ENCODE data around the gene PIAS4. TPM values are rescaled to one million over a fixed set of nuclear protein-coding genes. Genes with fewer than 3 reads are reported as not detected.

The PIAS4 gene
- total and polyA plus RNA-seq, 2 of the 13 experiments (the other 11 are each of a cell fraction or from before 2014, with no cell fraction given), result 9.0 to 20.1 TPM

GRCh38 chr19:3985643-3986259 lies 21.8 kb upstream of the PIAS4 start (continued):
- 0 out of 2 replicates have a peak, but pooled peaks have one; percentile 7 for TF ChIP-seq MTERF4 (CRISPR knock-in tag; IDR thresholded peaks at IDR 0.05)
- TF ChIP-seq, protein P1, sequence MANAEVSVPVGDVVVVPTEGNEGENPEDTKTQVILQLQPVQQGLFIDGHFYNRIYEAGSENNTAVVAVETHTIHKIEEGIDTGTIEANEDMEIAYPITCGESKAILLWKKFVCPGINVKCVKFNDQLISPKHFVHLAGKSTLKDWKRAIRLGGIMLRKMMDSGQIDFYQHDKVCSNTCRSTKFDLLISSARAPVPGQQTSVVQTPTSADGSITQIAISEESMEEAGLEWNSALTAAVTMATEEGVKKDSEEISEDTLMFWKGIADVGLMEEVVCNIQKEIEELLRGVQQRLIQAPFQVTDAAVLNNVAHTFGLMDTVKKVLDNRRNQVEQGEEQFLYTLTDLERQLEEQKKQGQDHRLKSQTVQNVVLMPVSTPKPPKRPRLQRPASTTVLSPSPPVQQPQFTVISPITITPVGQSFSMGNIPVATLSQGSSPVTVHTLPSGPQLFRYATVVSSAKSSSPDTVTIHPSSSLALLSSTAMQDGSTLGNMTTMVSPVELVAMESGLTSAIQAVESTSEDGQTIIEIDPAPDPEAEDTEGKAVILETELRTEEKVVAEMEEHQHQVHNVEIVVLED (CRISPR knock-in tag; IDR thresholded peaks at IDR 0.05; ENCODE audit: borderline replicate concordance), result peak; percentile 8; the same call in 1 of the 2 replicates
- TF ChIP-seq, protein P2, sequence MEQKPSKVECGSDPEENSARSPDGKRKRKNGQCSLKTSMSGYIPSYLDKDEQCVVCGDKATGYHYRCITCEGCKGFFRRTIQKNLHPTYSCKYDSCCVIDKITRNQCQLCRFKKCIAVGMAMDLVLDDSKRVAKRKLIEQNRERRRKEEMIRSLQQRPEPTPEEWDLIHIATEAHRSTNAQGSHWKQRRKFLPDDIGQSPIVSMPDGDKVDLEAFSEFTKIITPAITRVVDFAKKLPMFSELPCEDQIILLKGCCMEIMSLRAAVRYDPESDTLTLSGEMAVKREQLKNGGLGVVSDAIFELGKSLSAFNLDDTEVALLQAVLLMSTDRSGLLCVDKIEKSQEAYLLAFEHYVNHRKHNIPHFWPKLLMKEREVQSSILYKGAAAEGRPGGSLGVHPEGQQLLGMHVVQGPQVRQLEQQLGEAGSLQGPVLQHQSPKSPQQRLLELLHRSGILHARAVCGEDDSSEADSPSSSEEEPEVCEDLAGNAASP (CRISPR knock-in tag; IDR thresholded peaks at IDR 0.05; ENCODE audit: borderline replicate concordance), result no peak
- TF ChIP-seq, protein P3, sequence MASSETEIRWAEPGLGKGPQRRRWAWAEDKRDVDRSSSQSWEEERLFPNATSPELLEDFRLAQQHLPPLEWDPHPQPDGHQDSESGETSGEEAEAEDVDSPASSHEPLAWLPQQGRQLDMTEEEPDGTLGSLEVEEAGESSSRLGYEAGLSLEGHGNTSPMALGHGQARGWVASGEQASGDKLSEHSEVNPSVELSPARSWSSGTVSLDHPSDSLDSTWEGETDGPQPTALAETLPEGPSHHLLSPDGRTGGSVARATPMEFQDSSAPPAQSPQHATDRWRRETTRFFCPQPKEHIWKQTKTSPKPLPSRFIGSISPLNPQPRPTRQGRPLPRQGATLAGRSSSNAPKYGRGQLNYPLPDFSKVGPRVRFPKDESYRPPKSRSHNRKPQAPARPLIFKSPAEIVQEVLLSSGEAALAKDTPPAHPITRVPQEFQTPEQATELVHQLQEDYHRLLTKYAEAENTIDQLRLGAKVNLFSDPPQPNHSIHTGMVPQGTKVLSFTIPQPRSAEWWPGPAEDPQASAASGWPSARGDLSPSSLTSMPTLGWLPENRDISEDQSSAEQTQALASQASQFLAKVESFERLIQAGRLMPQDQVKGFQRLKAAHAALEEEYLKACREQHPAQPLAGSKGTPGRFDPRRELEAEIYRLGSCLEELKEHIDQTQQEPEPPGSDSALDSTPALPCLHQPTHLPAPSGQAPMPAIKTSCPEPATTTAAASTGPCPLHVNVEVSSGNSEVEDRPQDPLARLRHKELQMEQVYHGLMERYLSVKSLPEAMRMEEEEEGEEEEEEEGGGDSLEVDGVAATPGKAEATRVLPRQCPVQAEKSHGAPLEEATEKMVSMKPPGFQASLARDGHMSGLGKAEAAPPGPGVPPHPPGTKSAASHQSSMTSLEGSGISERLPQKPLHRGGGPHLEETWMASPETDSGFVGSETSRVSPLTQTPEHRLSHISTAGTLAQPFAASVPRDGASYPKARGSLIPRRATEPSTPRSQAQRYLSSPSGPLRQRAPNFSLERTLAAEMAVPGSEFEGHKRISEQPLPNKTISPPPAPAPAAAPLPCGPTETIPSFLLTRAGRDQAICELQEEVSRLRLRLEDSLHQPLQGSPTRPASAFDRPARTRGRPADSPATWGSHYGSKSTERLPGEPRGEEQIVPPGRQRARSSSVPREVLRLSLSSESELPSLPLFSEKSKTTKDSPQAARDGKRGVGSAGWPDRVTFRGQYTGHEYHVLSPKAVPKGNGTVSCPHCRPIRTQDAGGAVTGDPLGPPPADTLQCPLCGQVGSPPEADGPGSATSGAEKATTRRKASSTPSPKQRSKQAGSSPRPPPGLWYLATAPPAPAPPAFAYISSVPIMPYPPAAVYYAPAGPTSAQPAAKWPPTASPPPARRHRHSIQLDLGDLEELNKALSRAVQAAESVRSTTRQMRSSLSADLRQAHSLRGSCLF (CRISPR knock-in tag; IDR thresholded peaks at IDR 0.05; ENCODE audit: borderline replicate concordance), result no peak
- TF ChIP-seq, protein P4, sequence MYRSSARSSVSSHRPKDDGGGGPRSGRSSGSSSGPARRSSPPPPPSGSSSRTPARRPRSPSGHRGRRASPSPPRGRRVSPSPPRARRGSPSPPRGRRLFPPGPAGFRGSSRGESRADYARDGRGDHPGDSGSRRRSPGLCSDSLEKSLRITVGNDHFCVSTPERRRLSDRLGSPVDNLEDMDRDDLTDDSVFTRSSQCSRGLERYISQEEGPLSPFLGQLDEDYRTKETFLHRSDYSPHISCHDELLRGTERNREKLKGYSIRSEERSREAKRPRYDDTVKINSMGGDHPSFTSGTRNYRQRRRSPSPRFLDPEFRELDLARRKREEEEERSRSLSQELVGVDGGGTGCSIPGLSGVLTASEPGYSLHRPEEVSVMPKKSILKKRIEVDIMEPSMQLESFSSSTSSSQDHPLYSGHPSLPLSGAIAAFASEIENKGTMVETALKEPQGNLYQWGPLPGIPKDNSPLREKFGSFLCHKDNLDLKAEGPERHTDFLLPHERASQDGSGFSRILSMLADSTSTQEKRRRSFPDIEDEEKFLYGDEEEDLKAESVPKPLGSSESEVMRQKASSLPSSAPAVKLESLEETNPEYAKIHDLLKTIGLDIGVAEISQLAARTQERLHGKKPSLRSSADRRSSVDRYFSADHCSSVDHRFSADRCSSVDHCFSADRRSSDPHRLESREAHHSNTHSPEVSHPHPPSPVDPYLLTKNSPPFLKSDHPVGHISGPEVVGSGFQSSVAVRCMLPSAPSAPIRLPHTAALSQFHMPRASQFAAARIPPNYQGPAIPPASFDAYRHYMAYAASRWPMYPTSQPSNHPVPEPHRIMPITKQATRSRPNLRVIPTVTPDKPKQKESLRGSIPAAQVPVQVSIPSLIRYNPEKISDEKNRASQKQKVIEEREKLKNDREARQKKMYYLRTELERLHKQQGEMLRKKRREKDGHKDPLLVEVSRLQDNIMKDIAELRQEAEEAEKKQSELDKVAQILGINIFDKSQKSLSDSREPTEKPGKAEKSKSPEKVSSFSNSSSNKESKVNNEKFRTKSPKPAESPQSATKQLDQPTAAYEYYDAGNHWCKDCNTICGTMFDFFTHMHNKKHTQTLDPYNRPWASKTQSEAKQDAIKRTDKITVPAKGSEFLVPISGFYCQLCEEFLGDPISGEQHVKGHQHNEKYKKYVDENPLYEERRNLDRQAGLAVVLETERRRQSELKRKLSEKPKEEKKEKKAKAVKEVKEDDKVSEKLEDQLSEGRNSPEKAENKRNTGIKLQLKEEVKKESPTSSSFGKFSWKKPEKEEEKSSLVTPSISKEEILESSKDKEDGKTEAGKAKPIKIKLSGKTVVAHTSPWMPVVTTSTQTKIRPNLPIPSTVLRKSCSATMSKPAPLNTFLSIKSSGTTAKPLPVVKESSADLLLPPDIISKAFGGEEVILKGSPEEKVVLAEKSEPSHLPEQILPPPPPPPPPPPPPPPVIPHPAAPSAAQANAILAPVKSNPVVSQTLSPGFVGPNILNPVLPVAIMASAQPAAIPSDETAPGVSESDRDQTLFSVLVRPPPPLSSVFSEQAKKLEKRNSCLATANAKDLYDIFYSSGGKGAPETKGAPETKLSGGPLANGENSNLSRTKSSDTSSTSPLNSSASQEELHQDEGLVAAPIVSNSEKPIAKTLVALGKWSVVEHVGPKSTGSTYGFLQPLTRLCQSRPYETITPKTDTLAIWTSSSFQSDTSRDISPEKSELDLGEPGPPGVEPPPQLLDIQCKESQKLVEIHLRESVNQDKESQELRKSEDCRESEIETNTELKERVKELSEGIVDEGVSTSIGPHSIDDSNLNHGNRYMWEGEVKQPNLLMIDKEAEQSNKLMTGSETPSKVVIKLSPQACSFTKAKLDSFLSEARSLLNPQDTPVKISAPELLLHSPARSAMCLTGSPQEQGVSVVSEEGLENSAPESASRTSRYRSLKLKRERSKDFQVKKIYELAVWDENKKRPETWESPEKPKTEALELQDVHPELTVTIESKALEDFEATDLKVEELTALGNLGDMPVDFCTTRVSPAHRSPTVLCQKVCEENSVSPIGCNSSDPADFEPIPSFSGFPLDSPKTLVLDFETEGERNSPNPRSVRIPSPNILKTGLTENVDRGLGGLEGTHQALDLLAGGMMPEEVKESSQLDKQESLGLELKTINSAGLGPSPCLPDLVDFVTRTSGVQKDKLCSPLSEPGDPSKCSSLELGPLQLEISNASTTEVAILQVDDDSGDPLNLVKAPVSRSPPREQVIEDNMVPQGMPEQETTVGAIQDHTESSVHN (CRISPR knock-in tag; IDR thresholded peaks at IDR 0.05), result no peak
- no peak for TF ChIP-seq ZNF781 (CRISPR knock-in tag; IDR thresholded peaks at IDR 0.05; ENCODE audit: borderline replicate concordance, not compliant biosample characterization)
- 0 out of 2 replicates have a peak, but pooled peaks have one; percentile 73 for TF ChIP-seq ZNF567 (CRISPR knock-in tag; IDR thresholded peaks at IDR 0.05; ENCODE audit: borderline replicate concordance)
- TF ChIP-seq TCF7L2 (IDR thresholded peaks at IDR 0.05; ENCODE audit: low read depth, low read length), result no peak
- TF ChIP-seq SALL1 (CRISPR knock-in tag; IDR thresholded peaks at IDR 0.05), result no peak

Data from HepG2 (cell line).